ENCODE results near the gene UBE2E2.

- TF ChIP-seq CTCF (IDR thresholded peaks at IDR 0.05) (no peak), POLR2A (IDR thresholded peaks at IDR 0.05) (no peak)
These were observed 100.6 kb downstream of the UBE2E2 start for GRCh38 chr3:23303601-23304217.
